ENCODE results near the gene NVL.

Gene NVL

GRCh38 chr1:224273641-224274040, 56.3 kb downstream of the NVL start:
- no peak overlapping the region for H3K9ac ChIP-seq (ENCODE audit: low read depth, low read length, poor library complexity)
- no peaks in the 10 kb centered on the region for H3K27me3 ChIP-seq (ENCODE audit: control insufficient read depth in 3 of 3, insufficient read depth in 3 of 3, low read depth in 1 of 3, low read length in 3 of 3)
- no peak overlapping the region for H2AFZ ChIP-seq (ENCODE audit: low read length)
- H2BK15ac ChIP-seq (ENCODE audit: low read length), result no peak overlapping the region
- H3K4me1 ChIP-seq (ENCODE audit: control insufficient read depth in 2 of 2, insufficient read depth in 1 of 2, low read depth in 1 of 2, low read length in 2 of 2), result no peaks in the 10 kb centered on the region
- H2BK5ac ChIP-seq (ENCODE audit: low read length), result no peak overlapping the region
- H3K36me3 ChIP-seq (replicated peaks in 1 of 2; ENCODE audit: control insufficient read depth in 2 of 2, insufficient read depth in 2 of 2, low read length in 2 of 2), result peaks cover 4 to 71% of the 10 kb centered on the region in 2 donors
- H3K4ac ChIP-seq (ENCODE audit: low read length), result no peak overlapping the region
- no peaks in the 10 kb centered on the region for H3K79me1 ChIP-seq (ENCODE audit: low read depth, low read length)
- H3K4me3 ChIP-seq (ENCODE audit: low read length in 2 of 2), result no peak overlapping the region
- no peak overlapping the region for H4K91ac ChIP-seq (ENCODE audit: low read depth, low read length, poor library complexity)
- no CpG with 5 or more reads among the region's 2 CpGs for WGBS, 2 donors (ENCODE audit: extremely low coverage in 2 of 2, insufficient read length in 2 of 2, insufficient replicate concordance in 1 of 2)
- H3K14ac ChIP-seq (ENCODE audit: low read length), result no peak overlapping the region
- H3K27ac ChIP-seq (replicated peaks; ENCODE audit: low read length), result no peak overlapping the region
- no peak overlapping the region for H3K18ac ChIP-seq (ENCODE audit: low read length)
- no peak overlapping the region for H2BK12ac ChIP-seq (ENCODE audit: low read length)
- H4K8ac ChIP-seq (ENCODE audit: low read depth, low read length), result no peak overlapping the region
- H3K4me2 ChIP-seq (ENCODE audit: insufficient read depth, low read length, poor library complexity, severe bottlenecking), result no peak overlapping the region
- H3K23ac ChIP-seq (ENCODE audit: low read depth, low read length, poor library complexity), result no peak overlapping the region
- H2BK120ac ChIP-seq (ENCODE audit: low read depth, low read length), result no peak overlapping the region
- H3K9me3 ChIP-seq (replicated peaks in 1 of 2; ENCODE audit: control insufficient read depth in 2 of 2, insufficient read depth in 1 of 2, low read depth in 1 of 2, low read length in 2 of 2), result no peaks in the 10 kb centered on the region
- no peak overlapping the region for H2AK5ac ChIP-seq (ENCODE audit: low read depth, low read length)
- DNase-seq (ENCODE audit: low spot score), result no peak

- Histone ChIP-seq H4K8ac (ENCODE audit: low read depth, low read length) (no peak overlapping the region), H3K4me1 (ENCODE audit: control insufficient read depth in 2 of 2, insufficient read depth in 1 of 2, low read depth in 1 of 2, low read length in 2 of 2) (no peaks in the 10 kb centered on the region)
- WGBS, 2 donors (ENCODE audit: extremely low coverage in 2 of 2, insufficient read length in 2 of 2, insufficient replicate concordance in 1 of 2), result no CpG with 5 or more reads among the region's 3 CpGs
These were observed 58.9 kb downstream of the NVL start for GRCh38 chr1:224271106-224271505.

GRCh38 chr1:224267925-224268324, 62.0 kb downstream of the NVL start:
- no CpG with 5 or more reads among the region's 4 CpGs for WGBS, 2 donors (ENCODE audit: extremely low coverage in 2 of 2, insufficient read length in 2 of 2, insufficient replicate concordance in 1 of 2)
- H3K9ac ChIP-seq (ENCODE audit: low read depth, low read length, poor library complexity), result no peak overlapping the region

More at GRCh38 chr1:224271106-224271505, 58.9 kb downstream of the NVL start:
- no peak overlapping the region for H2BK120ac ChIP-seq (ENCODE audit: low read depth, low read length)
- no peak overlapping the region for H3K14ac ChIP-seq (ENCODE audit: low read length)
- H2BK15ac ChIP-seq (ENCODE audit: low read length), result no peak overlapping the region
- no peak overlapping the region for H3K18ac ChIP-seq (ENCODE audit: low read length)
- no peak overlapping the region for H3K4me3 ChIP-seq (ENCODE audit: low read length in 2 of 2)
- no peak overlapping the region for H3K9ac ChIP-seq (ENCODE audit: low read depth, low read length, poor library complexity)
- H3K36me3 ChIP-seq (replicated peaks in 1 of 2; ENCODE audit: control insufficient read depth in 2 of 2, insufficient read depth in 2 of 2, low read length in 2 of 2), result peaks cover 8 to 80% of the 10 kb centered on the region in 2 donors
- H3K79me1 ChIP-seq (ENCODE audit: low read depth, low read length), result no peaks in the 10 kb centered on the region
- H2BK12ac ChIP-seq (ENCODE audit: low read length), result no peak overlapping the region
- no peak overlapping the region for H3K4me2 ChIP-seq (ENCODE audit: insufficient read depth, low read length, poor library complexity, severe bottlenecking)
- no peak for DNase-seq (ENCODE audit: low spot score)
- no peak overlapping the region for H2AFZ ChIP-seq (ENCODE audit: low read length)
- no peaks in the 10 kb centered on the region for H3K9me3 ChIP-seq (replicated peaks in 1 of 2; ENCODE audit: control insufficient read depth in 2 of 2, insufficient read depth in 1 of 2, low read depth in 1 of 2, low read length in 2 of 2)
- H3K27me3 ChIP-seq (ENCODE audit: control insufficient read depth in 3 of 3, insufficient read depth in 3 of 3, low read depth in 1 of 3, low read length in 3 of 3), result no peaks in the 10 kb centered on the region
- no peak overlapping the region for H2AK5ac ChIP-seq (ENCODE audit: low read depth, low read length)
- H2BK5ac ChIP-seq (ENCODE audit: low read length), result no peak overlapping the region
- no peak overlapping the region for H3K27ac ChIP-seq (replicated peaks; ENCODE audit: low read length)
- no peak overlapping the region for H3K23ac ChIP-seq (ENCODE audit: low read depth, low read length, poor library complexity)
- H4K91ac ChIP-seq (ENCODE audit: low read depth, low read length, poor library complexity), result no peak overlapping the region
- no peak overlapping the region for H3K4ac ChIP-seq (ENCODE audit: low read length)

GRCh38 chr1:224266915-224267856, 62.8 kb downstream of the NVL start:
- DNase-seq (ENCODE audit: low spot score), result no peak
- H4K8ac ChIP-seq (ENCODE audit: low read depth, low read length), result no peak overlapping the region
- no peak overlapping the region for H3K4me2 ChIP-seq (ENCODE audit: insufficient read depth, low read length, poor library complexity, severe bottlenecking)
- H3K4ac ChIP-seq (ENCODE audit: low read length), result no peak overlapping the region
- H2BK5ac ChIP-seq (ENCODE audit: low read length), result no peak overlapping the region
- no peak overlapping the region for H3K18ac ChIP-seq (ENCODE audit: low read length)
- H2BK120ac ChIP-seq (ENCODE audit: low read depth, low read length), result no peak overlapping the region
- WGBS, 2 donors (ENCODE audit: extremely low coverage in 2 of 2, insufficient read length in 2 of 2, insufficient replicate concordance in 1 of 2), result no CpG with 5 or more reads among the region's 11 CpGs
- no peaks in the 10 kb centered on the region for H3K9me3 ChIP-seq (replicated peaks in 1 of 2; ENCODE audit: control insufficient read depth in 2 of 2, insufficient read depth in 1 of 2, low read depth in 1 of 2, low read length in 2 of 2)
- H3K27ac ChIP-seq (replicated peaks; ENCODE audit: low read length), result no peak overlapping the region
- no peak overlapping the region for H2AFZ ChIP-seq (ENCODE audit: low read length)
- no peaks in the 10 kb centered on the region for H3K79me1 ChIP-seq (ENCODE audit: low read depth, low read length)
- H3K4me1 ChIP-seq (ENCODE audit: control insufficient read depth in 2 of 2, insufficient read depth in 1 of 2, low read depth in 1 of 2, low read length in 2 of 2), result no peaks in the 10 kb centered on the region
- no peak overlapping the region for H2BK12ac ChIP-seq (ENCODE audit: low read length)
- no peak overlapping the region for H2AK5ac ChIP-seq (ENCODE audit: low read depth, low read length)
- H3K4me3 ChIP-seq (ENCODE audit: low read length in 2 of 2), result no peak overlapping the region
- H3K27me3 ChIP-seq (ENCODE audit: control insufficient read depth in 3 of 3, insufficient read depth in 3 of 3, low read depth in 1 of 3, low read length in 3 of 3), result no peaks in the 10 kb centered on the region
- no peak overlapping the region for H3K14ac ChIP-seq (ENCODE audit: low read length)
- no peak overlapping the region for H4K91ac ChIP-seq (ENCODE audit: low read depth, low read length, poor library complexity)
- peaks cover 6 to 74% of the 10 kb centered on the region in 2 donors for H3K36me3 ChIP-seq (replicated peaks in 1 of 2; ENCODE audit: control insufficient read depth in 2 of 2, insufficient read depth in 2 of 2, low read length in 2 of 2)
- H3K9ac ChIP-seq (ENCODE audit: low read depth, low read length, poor library complexity), result no peak overlapping the region
- no peak overlapping the region for H2BK15ac ChIP-seq (ENCODE audit: low read length)
- H3K23ac ChIP-seq (ENCODE audit: low read depth, low read length, poor library complexity), result no peak overlapping the region

More at GRCh38 chr1:224267925-224268324, 62.0 kb downstream of the NVL start:
- no peak overlapping the region for H2BK120ac ChIP-seq (ENCODE audit: low read depth, low read length)
- no peak overlapping the region for H2BK5ac ChIP-seq (ENCODE audit: low read length)
- no peak overlapping the region for H3K18ac ChIP-seq (ENCODE audit: low read length)
- no peaks in the 10 kb centered on the region for H3K27me3 ChIP-seq (ENCODE audit: control insufficient read depth in 3 of 3, insufficient read depth in 3 of 3, low read depth in 1 of 3, low read length in 3 of 3)
- H3K36me3 ChIP-seq (replicated peaks in 1 of 2; ENCODE audit: control insufficient read depth in 2 of 2, insufficient read depth in 2 of 2, low read length in 2 of 2), result peaks cover 6 to 70% of the 10 kb centered on the region in 2 donors
- H4K8ac ChIP-seq (ENCODE audit: low read depth, low read length), result no peak overlapping the region
- H4K91ac ChIP-seq (ENCODE audit: low read depth, low read length, poor library complexity), result no peak overlapping the region
- DNase-seq (ENCODE audit: low spot score), result no peak
- H3K23ac ChIP-seq (ENCODE audit: low read depth, low read length, poor library complexity), result no peak overlapping the region
- no peak overlapping the region for H3K4ac ChIP-seq (ENCODE audit: low read length)
- H3K4me2 ChIP-seq (ENCODE audit: insufficient read depth, low read length, poor library complexity, severe bottlenecking), result no peak overlapping the region
- H3K27ac ChIP-seq (replicated peaks; ENCODE audit: low read length), result no peak overlapping the region
- H2AFZ ChIP-seq (ENCODE audit: low read length), result no peak overlapping the region
- H2BK12ac ChIP-seq (ENCODE audit: low read length), result no peak overlapping the region
- H3K9me3 ChIP-seq (replicated peaks in 1 of 2; ENCODE audit: control insufficient read depth in 2 of 2, insufficient read depth in 1 of 2, low read depth in 1 of 2, low read length in 2 of 2), result no peaks in the 10 kb centered on the region
- no peak overlapping the region for H3K4me3 ChIP-seq (ENCODE audit: low read length in 2 of 2)
- H3K79me1 ChIP-seq (ENCODE audit: low read depth, low read length), result no peaks in the 10 kb centered on the region
- no peak overlapping the region for H2BK15ac ChIP-seq (ENCODE audit: low read length)
- H3K4me1 ChIP-seq (ENCODE audit: control insufficient read depth in 2 of 2, insufficient read depth in 1 of 2, low read depth in 1 of 2, low read length in 2 of 2), result no peaks in the 10 kb centered on the region
- no peak overlapping the region for H2AK5ac ChIP-seq (ENCODE audit: low read depth, low read length)
- no peak overlapping the region for H3K14ac ChIP-seq (ENCODE audit: low read length)

Data from neuronal stem cell (in vitro differentiated cells).